PC-9 (cell line): Measurements from ENCODE around the gene DPM2. TPM values are rescaled to one million over a fixed set of nuclear protein-coding genes. Genes with fewer than 3 reads are reported as not detected.

ENCODE experiments used
- BruUV-seq: library from RNA; stranded (reverse); fragments of 400-500 nt; replicated peaks from 2 replicates; lab custom pipeline; 2021; lab: Mats Ljungman, UMichigan
- CTCF ChIA-PET: fragments of 300-600 bp; sonication (Branson Sonifier 250); formaldehyde crosslinking; loops from one replicate; lab custom pipeline; 2022; ENCODE audit warnings: antibody characterized with exemption; lab: Charles Lee
- POLR2A ChIA-PET: fragments of 300-600 bp; sonication (Branson Sonifier 250); formaldehyde crosslinking; loops from one replicate; lab custom pipeline; 2022; ENCODE audit warnings: antibody characterized with exemption; ENCODE audit not compliant: unreplicated experiment; lab: Charles Lee
- DNase-seq, 2 experiments: peaks; one replicate each; pipeline versions ENCODE4 v3.0.0 to v3.0.0-alpha.2; 2015 to 2022; ENCODE audit warnings: mixed read lengths in 1 of 2
- H2AFZ ChIP-seq: fragments of 200-600 bp; sonication (generic); 2 replicates; pipeline ENCODE4 v1.8.1; 2017; ENCODE audit warnings: antibody characterized with exemption
- H3F3A ChIP-seq: fragments of 200-600 bp; sonication (generic); 2 replicates; pipeline ENCODE4 v1.8.1; 2017; ENCODE audit warnings: antibody characterized with exemption, mild to moderate bottlenecking, low read depth; ENCODE audit not compliant: insufficient read depth
- H3K27ac ChIP-seq: fragments of 200-600 bp; sonication (generic); 2 replicates; pipeline ENCODE4 v1.6.1; 2016; ENCODE audit warnings: mixed run types
- H3K27me3 ChIP-seq: fragments of 200-600 bp; sonication (generic); 2 replicates; pipeline ENCODE4 v1.6.1; 2016; ENCODE audit warnings: low read depth, mixed run types; ENCODE audit not compliant: insufficient read depth
- H3K36me3 ChIP-seq: fragments of 200-600 bp; sonication (generic); 2 replicates; pipeline ENCODE4 v1.6.1; 2016; ENCODE audit warnings: low read depth, mixed run types
- H3K4me1 ChIP-seq: fragments of 200-600 bp; sonication (generic); replicated peaks from 2 replicates; pipeline ENCODE4 v1.6.1; 2016; ENCODE audit warnings: mixed run types; ENCODE audit not compliant: insufficient read depth
- H3K4me2 ChIP-seq: fragments of 200-600 bp; sonication (generic); 2 replicates; pipeline ENCODE4 v1.6.1; 2017; ENCODE audit warnings: mixed run types
- H3K4me3 ChIP-seq: fragments of 200-600 bp; sonication (generic); 2 replicates; pipeline ENCODE4 v1.6.1; 2016; ENCODE audit warnings: mixed run types
- H3K79me2 ChIP-seq: fragments of 200-600 bp; sonication (generic); 2 replicates; pipeline ENCODE4 v1.6.1; 2017; ENCODE audit warnings: low read depth, mixed run types
- H3K9me2 ChIP-seq: fragments of 200-600 bp; sonication (generic); 2 replicates; pipeline ENCODE4 v1.8.1; 2017; ENCODE audit warnings: mild to moderate bottlenecking; ENCODE audit not compliant: insufficient read depth
- H3K9me3 ChIP-seq: fragments of 200-600 bp; sonication (generic); 2 replicates; pipeline ENCODE4 v1.8.1; 2016; ENCODE audit warnings: low read depth; ENCODE audit not compliant: insufficient read depth
- H4K20me1 ChIP-seq: fragments of 200-600 bp; sonication (generic); 2 replicates; pipeline ENCODE4 v1.8.1; 2017; ENCODE audit not compliant: insufficient read depth
- EZH2 ChIP-seq: fragments of 200-600 bp; sonication (generic); IDR thresholded peaks from 2 replicates; pipeline ENCODE4 v1.8.0; 2017; ENCODE audit warnings: antibody characterized with exemption, low read depth
- intact Hi-C: fragments of 100-400 bp; cut with micrococcal nuclease; formaldehyde crosslinking; loops from one replicate; pipeline ENCODE4 v1.10.0; 2022; ENCODE audit not compliant: unreplicated experiment
- total RNA-seq: library from RNA; stranded (reverse); gene quantifications from 2 replicates; pipeline ENCODE4 v1.2.3, GENCODE V29; 2021
- TF ChIP-seq, protein P1 (sequence below): fragments of 200-600 bp; sonication (generic); conservative IDR thresholded peaks from 2 replicates; pipeline ENCODE4 v1.6.1; 2017; ENCODE audit warnings: mixed run types, antibody characterized with exemption, mild to moderate bottlenecking, moderate library complexity

The DPM2 gene
- total RNA-seq, 1 experiment from 2014 or later = 79.4 TPM

DNA sequence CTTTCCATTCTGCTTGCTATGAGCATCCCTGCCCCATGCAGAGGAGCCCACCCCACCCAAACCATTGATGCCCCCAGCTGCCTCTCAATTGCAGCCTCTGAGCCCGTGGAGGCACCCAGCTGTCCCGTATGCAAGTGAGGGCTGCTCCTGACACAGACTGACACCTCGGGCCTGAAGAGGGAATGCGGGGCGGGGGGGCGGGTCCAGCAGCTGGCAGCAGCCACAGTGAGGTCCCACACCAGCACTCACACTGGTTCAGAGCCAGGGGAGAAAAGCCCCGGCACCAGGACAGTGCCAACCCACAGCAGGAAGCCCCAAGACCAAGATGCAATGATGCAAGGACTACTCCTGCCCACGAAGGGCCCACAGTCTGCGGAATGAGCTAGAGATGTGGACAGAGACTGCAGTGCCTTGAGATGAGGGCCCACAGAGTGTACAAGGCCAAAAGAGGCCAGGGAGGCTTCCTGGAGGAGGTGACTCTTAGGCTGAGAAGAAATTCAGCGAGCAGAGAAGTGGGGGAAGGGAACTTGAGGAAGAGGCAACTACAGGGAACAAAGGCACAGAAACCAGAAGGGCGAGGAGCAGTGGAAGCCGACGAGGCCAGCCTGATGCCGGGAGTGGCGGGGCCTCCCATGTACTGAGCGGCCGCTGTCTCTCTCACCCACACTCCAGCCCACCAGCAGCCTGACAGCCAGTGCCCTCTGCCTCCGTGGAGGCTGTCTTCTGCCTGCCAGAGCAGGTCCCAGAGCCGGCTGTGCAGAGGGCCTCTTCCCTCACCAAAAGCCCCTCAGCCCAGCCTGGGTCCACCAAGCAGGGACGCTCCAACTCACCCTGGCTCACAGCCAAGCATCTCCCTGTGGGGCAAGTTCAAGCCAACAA, 33.9 kb upstream of the DPM2 start:
- Histone ChIP-seq H3K4me1 (peaks cover 97% of the 10 kb centered on the region), H3K9me2 (no peaks in the 10 kb centered on the region), H3K36me3 (peaks cover 5% of the 10 kb centered on the region; the same call in 1 of the 2 replicates), H3K79me2 (peaks cover 100% of the 10 kb centered on the region), H3K4me3 (no peak overlapping the region), H4K20me1 (peaks cover 59% of the 10 kb centered on the region), H3K9me3 (no peaks in the 10 kb centered on the region), H3F3A (peaks cover 68% of the 10 kb centered on the region), H3K27me3 (no peaks in the 10 kb centered on the region), H2AFZ (no peak overlapping the region), H3K27ac (peak overlapping the region; percentile 81), H3K4me2 (peak overlapping the region; percentile 69)
- POLR2A ChIA-PET = interaction anchor here (1.0 kb wide), 1 partner anchor 9 kb away, joined by 4 read pairs; the partner anchor contains the start of gene EEIG1
- intact Hi-C loops = no loop called here
- CTCF ChIA-PET = interaction anchor here (0.5 to 1.6 kb wide), 2 partner anchors 64 to 74 kb away, joined by 3 to 4 read pairs; no protein-coding TSS in a partner anchor
- no TSS peak for BruUV-seq
- no peak for TF ChIP-seq EZH2
- TF ChIP-seq, protein P1, sequence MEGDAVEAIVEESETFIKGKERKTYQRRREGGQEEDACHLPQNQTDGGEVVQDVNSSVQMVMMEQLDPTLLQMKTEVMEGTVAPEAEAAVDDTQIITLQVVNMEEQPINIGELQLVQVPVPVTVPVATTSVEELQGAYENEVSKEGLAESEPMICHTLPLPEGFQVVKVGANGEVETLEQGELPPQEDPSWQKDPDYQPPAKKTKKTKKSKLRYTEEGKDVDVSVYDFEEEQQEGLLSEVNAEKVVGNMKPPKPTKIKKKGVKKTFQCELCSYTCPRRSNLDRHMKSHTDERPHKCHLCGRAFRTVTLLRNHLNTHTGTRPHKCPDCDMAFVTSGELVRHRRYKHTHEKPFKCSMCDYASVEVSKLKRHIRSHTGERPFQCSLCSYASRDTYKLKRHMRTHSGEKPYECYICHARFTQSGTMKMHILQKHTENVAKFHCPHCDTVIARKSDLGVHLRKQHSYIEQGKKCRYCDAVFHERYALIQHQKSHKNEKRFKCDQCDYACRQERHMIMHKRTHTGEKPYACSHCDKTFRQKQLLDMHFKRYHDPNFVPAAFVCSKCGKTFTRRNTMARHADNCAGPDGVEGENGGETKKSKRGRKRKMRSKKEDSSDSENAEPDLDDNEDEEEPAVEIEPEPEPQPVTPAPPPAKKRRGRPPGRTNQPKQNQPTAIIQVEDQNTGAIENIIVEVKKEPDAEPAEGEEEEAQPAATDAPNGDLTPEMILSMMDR = no peak
- DNase-seq = no peak

DNA sequence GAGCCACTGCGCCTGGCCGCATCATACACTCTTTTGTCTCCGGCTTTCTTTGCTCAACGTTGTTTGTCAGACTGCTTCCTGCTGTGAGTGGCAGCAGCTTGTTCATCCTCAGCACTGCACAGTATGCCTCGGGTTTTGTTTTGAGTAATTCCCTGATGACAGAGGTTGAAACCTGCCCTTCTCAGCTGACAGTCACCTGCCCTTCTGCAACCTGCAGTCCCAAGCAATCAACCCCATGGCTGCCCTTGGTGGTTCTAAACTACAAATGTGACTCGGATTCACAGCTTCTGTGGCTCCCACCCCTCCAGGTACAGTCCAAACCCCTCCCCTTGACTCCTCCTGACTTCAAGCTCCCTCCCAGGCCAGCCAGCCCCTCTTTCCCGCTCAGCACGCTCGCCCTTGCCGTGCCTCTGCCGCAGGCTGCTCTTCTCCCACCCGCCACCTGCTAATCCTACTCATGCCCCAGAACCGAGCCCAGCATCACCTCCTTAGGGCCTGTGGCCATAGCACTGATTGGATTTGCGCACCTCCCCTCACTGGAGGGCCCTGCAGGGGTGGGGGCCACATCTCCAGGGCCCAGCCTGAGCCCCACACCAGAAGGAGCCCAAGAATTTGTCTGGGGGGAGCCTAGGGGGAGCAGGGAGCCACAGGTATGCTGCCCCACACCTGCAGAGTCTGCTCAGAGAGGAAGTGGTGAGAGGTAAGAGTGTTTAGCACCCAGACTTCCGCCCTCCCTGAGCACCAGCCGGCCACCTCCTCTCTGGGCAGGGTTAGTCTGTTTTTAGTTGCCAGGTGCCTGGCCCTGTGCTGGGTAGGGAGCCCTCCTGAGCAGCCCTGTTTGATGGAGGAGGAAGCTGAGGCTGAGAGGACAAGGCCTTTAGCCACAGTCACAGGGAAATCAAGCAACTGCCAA, 33.0 kb upstream of the DPM2 start:
- no TSS peak for BruUV-seq
- Histone ChIP-seq H3K36me3 (no peaks in the 10 kb centered on the region), H3K9me2 (no peaks in the 10 kb centered on the region), H2AFZ (no peak overlapping the region), H3K4me3 (no peak overlapping the region), H3K4me2 (peak overlapping the region; percentile 69), H3K79me2 (peaks cover 100% of the 10 kb centered on the region), H3K9me3 (no peaks in the 10 kb centered on the region), H4K20me1 (peaks cover 50% of the 10 kb centered on the region), H3K4me1 (peaks cover 97% of the 10 kb centered on the region), H3F3A (peaks cover 77% of the 10 kb centered on the region), H3K27ac (peak overlapping the region; percentile 81), H3K27me3 (no peaks in the 10 kb centered on the region)
- POLR2A ChIA-PET = no interaction called here
- CTCF ChIA-PET = interaction anchor here (0.5 to 1.6 kb wide), 4 partner anchors 65 to 400 kb away, joined by 3 to 5 read pairs (median 4); no protein-coding TSS in a partner anchor
- peak in 1 of 2 experiments; percentile 67 for DNase-seq
- TF ChIP-seq, protein P1 = no peak
- no peak for TF ChIP-seq EZH2
- intact Hi-C loops = no loop called here
